ENCODE data around the gene PRKAB2.

DNA sequence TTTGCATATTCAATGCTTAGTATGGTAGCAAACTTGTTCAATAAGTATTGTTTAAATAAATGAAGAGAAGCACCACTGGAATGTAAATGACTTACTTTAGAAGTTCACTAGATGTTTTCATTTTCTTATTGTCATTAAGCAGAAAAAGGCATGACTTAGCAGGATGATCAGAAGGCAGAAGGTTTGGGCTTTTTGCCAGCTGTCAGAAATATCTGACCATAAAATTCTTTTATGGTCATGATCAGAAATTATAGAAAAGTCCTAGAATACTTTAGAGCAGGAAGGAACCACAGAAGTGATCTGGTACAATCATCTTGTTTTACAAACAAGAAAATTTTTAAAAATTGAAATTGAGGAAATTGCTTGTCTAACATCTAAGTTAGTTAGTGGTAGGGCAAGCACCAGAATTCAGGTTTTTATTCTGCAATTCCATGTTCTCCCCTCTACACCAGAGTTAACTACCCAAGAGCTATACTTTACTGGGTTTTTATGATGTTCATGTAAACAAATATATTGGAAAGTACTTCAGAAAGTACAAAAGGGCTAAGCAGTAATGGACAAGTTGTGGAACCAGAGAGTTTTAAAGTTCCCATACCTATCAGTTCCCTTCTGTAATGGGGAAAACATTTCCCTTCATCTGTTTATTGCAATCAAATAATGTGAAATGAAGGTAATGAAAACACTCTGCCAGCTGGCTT, 42.7 kb upstream of the PRKAB2 start:
- TF ChIP-seq, protein P1, sequence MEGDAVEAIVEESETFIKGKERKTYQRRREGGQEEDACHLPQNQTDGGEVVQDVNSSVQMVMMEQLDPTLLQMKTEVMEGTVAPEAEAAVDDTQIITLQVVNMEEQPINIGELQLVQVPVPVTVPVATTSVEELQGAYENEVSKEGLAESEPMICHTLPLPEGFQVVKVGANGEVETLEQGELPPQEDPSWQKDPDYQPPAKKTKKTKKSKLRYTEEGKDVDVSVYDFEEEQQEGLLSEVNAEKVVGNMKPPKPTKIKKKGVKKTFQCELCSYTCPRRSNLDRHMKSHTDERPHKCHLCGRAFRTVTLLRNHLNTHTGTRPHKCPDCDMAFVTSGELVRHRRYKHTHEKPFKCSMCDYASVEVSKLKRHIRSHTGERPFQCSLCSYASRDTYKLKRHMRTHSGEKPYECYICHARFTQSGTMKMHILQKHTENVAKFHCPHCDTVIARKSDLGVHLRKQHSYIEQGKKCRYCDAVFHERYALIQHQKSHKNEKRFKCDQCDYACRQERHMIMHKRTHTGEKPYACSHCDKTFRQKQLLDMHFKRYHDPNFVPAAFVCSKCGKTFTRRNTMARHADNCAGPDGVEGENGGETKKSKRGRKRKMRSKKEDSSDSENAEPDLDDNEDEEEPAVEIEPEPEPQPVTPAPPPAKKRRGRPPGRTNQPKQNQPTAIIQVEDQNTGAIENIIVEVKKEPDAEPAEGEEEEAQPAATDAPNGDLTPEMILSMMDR (IDR thresholded peaks at IDR 0.05), result no peak
- no peak for TF ChIP-seq POLR2A (IDR thresholded peaks at IDR 0.05)
- TF ChIP-seq POLR2AphosphoS5 (IDR thresholded peaks at IDR 0.05), result no peak
- TF ChIP-seq EP300 (IDR thresholded peaks at IDR 0.05), result no peak

Data from suprapubic skin (tissue), 4 donors.